Measurements from ENCODE around the gene BEST2.
"Not testable (repeated sequence)": the region's sequence is repeated elsewhere in the genome, so short reads cannot be mapped to it uniquely, and the experiment has no call there.

Gene BEST2

GRCh38 chr19:12796146-12797071 lies 44.8 kb downstream of the BEST2 start:
- in situ Hi-C loops (cut with HindIII; ENCODE audit: low sequenced_read_pairs): no loop called here
- TF ChIP-seq CTCF (IDR thresholded peaks at IDR 0.05; ENCODE audit: low read depth, low read length, missing control alignments): peak; percentile 90
- peak; percentile 60 for DNase-seq (ENCODE audit: low read depth)
- no peak overlapping the region for H3K4me3 ChIP-seq (ENCODE audit: low read depth, low read length)

GRCh38 chr19:12797141-12797587 lies 45.6 kb downstream of the BEST2 start:
- in situ Hi-C loops (cut with HindIII; ENCODE audit: low sequenced_read_pairs): no loop called here
- H3K4me3 ChIP-seq (ENCODE audit: low read depth, low read length): no peak overlapping the region
- no peak for DNase-seq (ENCODE audit: low read depth)
- TF ChIP-seq CTCF (IDR thresholded peaks at IDR 0.05; ENCODE audit: low read depth, low read length, missing control alignments): no peak

- in situ Hi-C loops (cut with HindIII; ENCODE audit: low sequenced_read_pairs); H3K4me3 ChIP-seq (ENCODE audit: low read depth, low read length); DNase-seq (ENCODE audit: low read depth): not testable (repeated sequence)
Observed at GRCh38 chr19:12797607-12798006, 46.0 kb downstream of the BEST2 start.

GRCh38 chr19:12799742-12800465 lies 48.3 kb downstream of the BEST2 start:
- no peak for TF ChIP-seq CTCF (IDR thresholded peaks at IDR 0.05; ENCODE audit: low read depth, low read length, missing control alignments)
- no peak overlapping the region for H3K4me3 ChIP-seq (ENCODE audit: low read depth, low read length)
- in situ Hi-C loops (cut with HindIII; ENCODE audit: low sequenced_read_pairs): no loop called here
- no peak for DNase-seq (ENCODE audit: low read depth)

- no peak for TF ChIP-seq CTCF (IDR thresholded peaks at IDR 0.05; ENCODE audit: low read depth, low read length, missing control alignments)
- in situ Hi-C loops (cut with HindIII; ENCODE audit: low sequenced_read_pairs): no loop called here
- peak overlapping the region; percentile 88 for H3K4me3 ChIP-seq (ENCODE audit: low read depth, low read length)
- no peak for DNase-seq (ENCODE audit: low read depth)
Observed at GRCh38 chr19:12800466-12800770, 48.8 kb downstream of the BEST2 start.

- no peak for DNase-seq (ENCODE audit: low read depth)
- in situ Hi-C loops (cut with HindIII; ENCODE audit: low sequenced_read_pairs): no loop called here
- TF ChIP-seq CTCF (IDR thresholded peaks at IDR 0.05; ENCODE audit: low read depth, low read length, missing control alignments): no peak
Observed at GRCh38 chr19:12800923-12801465, 49.4 kb downstream of the BEST2 start.

More at GRCh38 chr19:12800923-12801465, 49.4 kb downstream of the BEST2 start:
- peak overlapping the region; percentile 88 for H3K4me3 ChIP-seq (ENCODE audit: low read depth, low read length)

All from astrocyte of the cerebellum (primary cell).